HL-60 (cell line): ENCODE results near the gene BUB3.
"Not testable (repeated sequence)": the region's sequence is repeated elsewhere in the genome, so short reads cannot be mapped to it uniquely, and the experiment has no call there.

Source experiments
- CTCF ChIP-seq: IDR thresholded peaks from one replicate; pipeline ENCODE4 v1.5.1; 2011; ENCODE audit warnings: low read length, control low read depth, inconsistent platforms; ENCODE audit not compliant: insufficient read depth
- TF ChIP-seq, protein P1 (sequence below): IDR thresholded peaks from 2 replicates; pipeline ENCODE4 v1.6.1; 2012; ENCODE audit warnings: low read depth; ENCODE audit not compliant: insufficient replicate concordance

- not testable (repeated sequence) for TF ChIP-seq CTCF
- TF ChIP-seq, protein P1, sequence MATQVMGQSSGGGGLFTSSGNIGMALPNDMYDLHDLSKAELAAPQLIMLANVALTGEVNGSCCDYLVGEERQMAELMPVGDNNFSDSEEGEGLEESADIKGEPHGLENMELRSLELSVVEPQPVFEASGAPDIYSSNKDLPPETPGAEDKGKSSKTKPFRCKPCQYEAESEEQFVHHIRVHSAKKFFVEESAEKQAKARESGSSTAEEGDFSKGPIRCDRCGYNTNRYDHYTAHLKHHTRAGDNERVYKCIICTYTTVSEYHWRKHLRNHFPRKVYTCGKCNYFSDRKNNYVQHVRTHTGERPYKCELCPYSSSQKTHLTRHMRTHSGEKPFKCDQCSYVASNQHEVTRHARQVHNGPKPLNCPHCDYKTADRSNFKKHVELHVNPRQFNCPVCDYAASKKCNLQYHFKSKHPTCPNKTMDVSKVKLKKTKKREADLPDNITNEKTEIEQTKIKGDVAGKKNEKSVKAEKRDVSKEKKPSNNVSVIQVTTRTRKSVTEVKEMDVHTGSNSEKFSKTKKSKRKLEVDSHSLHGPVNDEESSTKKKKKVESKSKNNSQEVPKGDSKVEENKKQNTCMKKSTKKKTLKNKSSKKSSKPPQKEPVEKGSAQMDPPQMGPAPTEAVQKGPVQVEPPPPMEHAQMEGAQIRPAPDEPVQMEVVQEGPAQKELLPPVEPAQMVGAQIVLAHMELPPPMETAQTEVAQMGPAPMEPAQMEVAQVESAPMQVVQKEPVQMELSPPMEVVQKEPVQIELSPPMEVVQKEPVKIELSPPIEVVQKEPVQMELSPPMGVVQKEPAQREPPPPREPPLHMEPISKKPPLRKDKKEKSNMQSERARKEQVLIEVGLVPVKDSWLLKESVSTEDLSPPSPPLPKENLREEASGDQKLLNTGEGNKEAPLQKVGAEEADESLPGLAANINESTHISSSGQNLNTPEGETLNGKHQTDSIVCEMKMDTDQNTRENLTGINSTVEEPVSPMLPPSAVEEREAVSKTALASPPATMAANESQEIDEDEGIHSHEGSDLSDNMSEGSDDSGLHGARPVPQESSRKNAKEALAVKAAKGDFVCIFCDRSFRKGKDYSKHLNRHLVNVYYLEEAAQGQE, result not testable (repeated sequence)
Observed at GRCh38 chr10:123178390-123178789, 24.2 kb downstream of the BUB3 start.
